Measurements from ENCODE around the gene COL17A1.

COL17A1 gene

GRCh38 chr10:103983367-103983911, 102.2 kb downstream of the COL17A1 start:
- DNase-seq, result no peak

- no peak for DNase-seq
These were observed 103.0 kb downstream of the COL17A1 start for GRCh38 chr10:103982639-103983038.
